HCT116 (cell line): ENCODE results near the gene ITPKA. TPM values are rescaled to one million over a fixed set of nuclear protein-coding genes. Genes with fewer than 3 reads are reported as not detected.

Source experiments
- ATAC-seq: fragments of 200-7000 bp; cut with Tn5 transposase; 2 replicates; pipeline ENCODE4 v1.9.1; 2020; ENCODE audit warnings: mild to moderate bottlenecking, moderate library complexity
- BruUV-seq: library from RNA; stranded (reverse); fragments of 400-500 nt; replicated peaks from 2 replicates; lab custom pipeline; 2021; lab: Mats Ljungman, UMichigan
- CTCF ChIA-PET: fragments of 300-600 bp; sonication (Branson Sonifier 250); formaldehyde crosslinking; loops from one replicate; lab custom pipeline; 2021; ENCODE audit warnings: antibody characterized with exemption; lab: Charles Lee
- POLR2A ChIA-PET: fragments of 300-600, 350-600 bp; sonication (Branson Sonifier 250); formaldehyde crosslinking; loops from one replicate; lab custom pipeline; 2021; ENCODE audit warnings: antibody characterized with exemption; lab: Charles Lee
- RAD21 ChIA-PET, 2 experiments: fragments of 300-600 bp; sonication (Branson Sonifier 250); formaldehyde crosslinking; loops; one replicate each; lab custom pipeline; 2023; ENCODE audit warnings: low total read pairs in 2 of 2; ENCODE audit not compliant: uncharacterized antibody in 2 of 2, unreplicated experiment in 2 of 2, low non-redundant PET in 1 of 2; lab: Charles Lee
- DNase-seq: peaks from one replicate; pipeline ENCODE4 v3.0.0-alpha.2; 2010; ENCODE audit warnings: low read depth, low spot score
- H2AFZ ChIP-seq: fragments of 200-600 bp; shearing (Covaris generic), sonication (generic); 2 replicates; pipeline ENCODE4 v1.6.1; 2017; ENCODE audit warnings: low read depth, mixed run types, mixed read lengths, antibody characterized with exemption, low read length; ENCODE audit not compliant: poor library complexity, severe bottlenecking
- H3K27ac ChIP-seq: 2 replicates; pipeline ENCODE4 v1.5.1; 2012; ENCODE audit warnings: low read depth, low read length
- H3K27me3 ChIP-seq: fragments of 200-600 bp; sonication (generic); 2 replicates; pipeline ENCODE4 v1.6.1; 2016; ENCODE audit warnings: mixed run types, low read length, mixed read lengths; ENCODE audit not compliant: insufficient read depth
- H3K36me3 ChIP-seq, 2 experiments: fragments of 200-500 bp in 1 of 2; fragments of 200-600 bp in 1 of 2; sonication (Bioruptor generic) in 1 of 2; sonication (generic) in 1 of 2; 2 replicates each; pipeline versions ENCODE4 v1.5.1 to v1.6.1; 2014 to 2016; ENCODE audit warnings: low read length in 2 of 2, inconsistent platforms in 1 of 2, mixed read lengths in 1 of 2, mixed run types in 1 of 2; ENCODE audit not compliant: insufficient read depth in 2 of 2, control insufficient read depth in 1 of 2
- H3K4me1 ChIP-seq, 2 experiments: fragments of 200-600 bp in 1 of 2; sonication (generic) in 1 of 2; 2 replicates each; pipeline versions ENCODE4 v1.5.1 to v1.6.1; 2012 to 2017; ENCODE audit warnings: low read length in 2 of 2, inconsistent platforms in 1 of 2, mild to moderate bottlenecking in 1 of 2, mixed read lengths in 1 of 2, mixed run types in 1 of 2, moderate library complexity in 1 of 2; ENCODE audit not compliant: insufficient read depth in 2 of 2, control insufficient read depth in 1 of 2
- H3K4me2 ChIP-seq: fragments of 200-600 bp; sonication (generic); 2 replicates; pipeline ENCODE4 v1.6.1; 2017; ENCODE audit warnings: mixed run types, low read length, mixed read lengths
- H3K4me3 ChIP-seq, 2 experiments: fragments of 200-600 bp in 1 of 2; sonication (generic) in 1 of 2; replicated peaks in 1 of 2; 2 replicates each; pipeline ENCODE4 v1.5.1; 2011 to 2016; ENCODE audit warnings: low read length in 2 of 2, control low read depth in 1 of 2, low read depth in 1 of 2, mild to moderate bottlenecking in 1 of 2, mixed read lengths in 1 of 2, mixed run types in 1 of 2
- H3K79me2 ChIP-seq: fragments of 200-600 bp; sonication (generic); 2 replicates; pipeline ENCODE4 v1.6.1; 2017; ENCODE audit warnings: mild to moderate bottlenecking, mixed run types, low read length, moderate library complexity, mixed read lengths; ENCODE audit not compliant: insufficient read depth
- H3K9ac ChIP-seq: fragments of 200-600 bp; sonication (generic); 2 replicates; pipeline ENCODE4 v1.6.1; 2016; ENCODE audit warnings: low read length, mixed read lengths
- H3K9me2 ChIP-seq: fragments of 200-600 bp; sonication (generic), shearing (Covaris generic); 2 replicates; pipeline ENCODE4 v1.6.1; 2017; ENCODE audit warnings: mixed run types, mild to moderate bottlenecking, moderate library complexity; ENCODE audit not compliant: insufficient read depth
- H3K9me3 ChIP-seq, 2 experiments: fragments of 200-500 bp in 1 of 2; fragments of 200-600 bp in 1 of 2; sonication (Bioruptor generic) in 1 of 2; sonication (generic) in 1 of 2; 2 replicates each; pipeline ENCODE4 v1.6.1; 2014 to 2017; ENCODE audit warnings: low read length in 2 of 2, mixed read lengths in 2 of 2, inconsistent platforms in 1 of 2, low read depth in 1 of 2, mild to moderate bottlenecking in 1 of 2, mixed run types in 1 of 2, moderate library complexity in 1 of 2; ENCODE audit not compliant: control insufficient read depth in 1 of 2, insufficient read depth in 1 of 2
- H4K20me1 ChIP-seq: fragments of 200-600 bp; sonication (generic), shearing (Covaris generic); 2 replicates; pipeline ENCODE4 v1.6.1; 2017; ENCODE audit warnings: mixed run types, mild to moderate bottlenecking, moderate library complexity; ENCODE audit not compliant: insufficient read depth
- CBX3 ChIP-seq: IDR thresholded peaks from 2 replicates; pipeline ENCODE4 v1.6.1; 2012; ENCODE audit warnings: low read depth
- EZH2phosphoT487 ChIP-seq: fragments of 200-600 bp; IDR thresholded peaks from 2 replicates; pipeline ENCODE4 v1.6.1; 2018; ENCODE audit warnings: antibody characterized with exemption, borderline replicate concordance
- FOSL1 ChIP-seq: IDR thresholded peaks from 2 replicates; pipeline ENCODE4 v1.6.1; 2012; ENCODE audit warnings: low read depth
- JUND ChIP-seq: IDR thresholded peaks from 2 replicates; pipeline ENCODE4 v1.6.1; 2012
- MAX ChIP-seq: IDR thresholded peaks from 2 replicates; pipeline ENCODE4 v1.6.1; 2012
- REST ChIP-seq: IDR thresholded peaks from 2 replicates; pipeline ENCODE4 v1.6.1; 2012; ENCODE audit warnings: low read depth
- SRF ChIP-seq: IDR thresholded peaks from 2 replicates; pipeline ENCODE4 v1.6.1; 2012; ENCODE audit warnings: low read depth
- ZFX ChIP-seq: fragments of 450-650 bp; IDR thresholded peaks from 2 replicates; pipeline ENCODE4 v1.6.1; 2017
- intact Hi-C: fragments of 100-400 bp; cut with micrococcal nuclease; formaldehyde crosslinking; loops from 2 replicates; pipeline ENCODE4 v1.10.0; 2022
- total RNA-seq: library from RNA; stranded (reverse); gene quantifications from one replicate; pipeline ENCODE4 v1.2.1, GENCODE V29; 2021; ENCODE audit not compliant: unreplicated experiment

Gene ITPKA
- total RNA-seq, 1 experiment from 2014 or later, result 10.8 TPM

GRCh38 chr15:41487802-41488201 lies 5.9 kb upstream of the ITPKA start (continued):
- TF ChIP-seq REST (no peak), SRF (no peak), EZH2phosphoT487 (no peak)

GRCh38 chr15:41489641-41490040 lies 4.0 kb upstream of the ITPKA start:
- no peaks in the 10 kb centered on the region for H3K27me3 ChIP-seq
- intact Hi-C loops, result no loop called here
- H3K36me3 ChIP-seq, result no peaks in the 10 kb centered on the region
- no peak overlapping the region for H3K27ac ChIP-seq
- peak overlapping the region; percentile 60 for H3K4me2 ChIP-seq
- POLR2A ChIA-PET, result interaction anchor here (0.7 to 1.4 kb wide), 2 partner anchors 11 to 55 kb away, joined by 3 to 4 read pairs; partner anchors contain the start of gene RPAP1
- CTCF ChIA-PET, result interaction anchor here (0.7 kb wide), 1 partner anchor 114 kb away, joined by 3 read pairs; no protein-coding TSS in a partner anchor
- no peak for TF ChIP-seq ZFX
- TF ChIP-seq REST, result no peak
- TF ChIP-seq JUND, result no peak
- TF ChIP-seq SRF, result no peak
- TF ChIP-seq CBX3, result no peak
- TF ChIP-seq EZH2phosphoT487, result no peak
- no peak for TF ChIP-seq MAX
- TF ChIP-seq FOSL1, result no peak
- H3K4me1 ChIP-seq, result peaks cover 37 to 70% of the 10 kb centered on the region in 2 experiments
- no peaks in the 10 kb centered on the region for H3K9me2 ChIP-seq
- H3K79me2 ChIP-seq, result no peaks in the 10 kb centered on the region
- H4K20me1 ChIP-seq, result no peaks in the 10 kb centered on the region
- DNase-seq (no peak), ATAC-seq (no peak)
- no peak overlapping the region for H3K4me3 ChIP-seq
- no peak overlapping the region for H2AFZ ChIP-seq
- no peaks in the 10 kb centered on the region for H3K9me3 ChIP-seq
- RAD21 ChIA-PET, result no interaction called here
- no peak overlapping the region for H3K9ac ChIP-seq
- no TSS peak for BruUV-seq
